HG02885 (cell line): ENCODE data around the gene CAPS.
A peak's percentile ranks its signal among the peaks of the same experiment; 100 is the strongest.

Experiments
- ATAC-seq: cut with Tn5 transposase; IDR thresholded peaks from one replicate; pipeline ENCODE4 v1.9.1; 2021; ENCODE audit warnings: mild to moderate bottlenecking; ENCODE audit not compliant: unreplicated experiment, poor library complexity

The CAPS gene

DNA sequence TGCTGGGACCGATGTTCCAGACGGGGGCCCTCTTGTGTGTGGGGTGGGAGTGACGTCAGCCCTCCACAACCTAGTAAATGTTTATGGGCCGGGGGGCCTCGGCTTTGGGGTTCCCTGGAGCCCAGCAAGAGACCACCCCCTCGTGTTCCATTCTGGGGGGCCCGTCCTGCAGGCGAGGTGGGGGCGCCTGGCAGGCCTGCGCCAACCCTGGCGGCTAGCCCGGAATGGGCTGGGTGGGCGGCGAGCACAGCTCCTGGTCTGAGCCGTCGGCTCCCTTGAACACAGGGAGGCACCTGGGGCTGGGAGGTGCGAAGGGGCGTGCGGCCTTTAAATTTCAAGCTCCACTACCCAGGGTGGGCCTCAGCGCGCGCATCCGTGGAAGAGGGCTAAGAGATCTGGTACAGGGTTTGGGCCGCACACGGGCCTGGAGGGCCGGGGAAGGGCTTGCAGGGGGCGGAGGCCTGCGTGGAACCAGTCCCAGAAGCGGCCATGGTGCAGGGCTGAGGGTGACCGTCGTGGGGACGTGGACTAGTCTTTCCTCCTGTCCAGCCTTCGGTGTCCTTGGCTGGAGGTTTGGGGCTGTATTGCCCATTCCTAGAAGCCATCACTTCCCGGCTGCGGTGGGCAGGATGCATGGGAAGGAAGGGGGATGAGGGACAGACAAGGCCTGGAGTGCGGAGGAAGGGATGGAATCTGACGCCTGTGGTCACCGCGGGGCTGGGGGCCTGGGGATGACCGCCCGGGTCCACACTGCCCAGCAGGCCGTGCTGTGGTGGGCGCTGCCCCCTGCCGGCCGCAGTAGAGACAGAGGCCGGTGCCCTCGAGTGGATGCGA is 21.9 kb upstream of the CAPS start:
- ATAC-seq = no peak

DNA sequence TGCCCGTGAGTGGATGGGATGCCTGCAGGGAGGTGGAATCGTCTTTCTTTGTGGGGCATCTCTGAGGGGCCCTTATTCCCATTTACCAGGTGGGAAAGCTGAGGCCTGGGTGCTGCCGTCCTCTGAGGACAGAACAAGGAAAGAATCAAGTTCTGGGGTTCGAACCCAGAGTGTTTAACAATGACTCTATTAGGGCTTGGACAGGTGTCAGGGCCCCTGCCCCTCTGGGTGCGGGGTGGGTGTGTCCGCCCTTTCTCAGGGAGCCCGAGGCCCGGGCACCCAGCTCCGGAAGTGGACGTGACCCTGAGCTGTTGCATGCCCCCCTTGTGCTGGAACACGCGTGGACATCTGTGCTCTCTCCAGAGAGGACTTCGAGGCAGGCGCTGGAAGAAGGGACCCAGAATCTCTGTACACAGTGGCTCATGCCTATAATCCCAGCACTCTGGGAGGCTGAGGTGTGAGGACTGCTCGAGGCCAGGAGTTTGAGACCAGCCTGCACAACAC is 21.2 kb upstream of the CAPS start:
- ATAC-seq = no peak

DNA sequence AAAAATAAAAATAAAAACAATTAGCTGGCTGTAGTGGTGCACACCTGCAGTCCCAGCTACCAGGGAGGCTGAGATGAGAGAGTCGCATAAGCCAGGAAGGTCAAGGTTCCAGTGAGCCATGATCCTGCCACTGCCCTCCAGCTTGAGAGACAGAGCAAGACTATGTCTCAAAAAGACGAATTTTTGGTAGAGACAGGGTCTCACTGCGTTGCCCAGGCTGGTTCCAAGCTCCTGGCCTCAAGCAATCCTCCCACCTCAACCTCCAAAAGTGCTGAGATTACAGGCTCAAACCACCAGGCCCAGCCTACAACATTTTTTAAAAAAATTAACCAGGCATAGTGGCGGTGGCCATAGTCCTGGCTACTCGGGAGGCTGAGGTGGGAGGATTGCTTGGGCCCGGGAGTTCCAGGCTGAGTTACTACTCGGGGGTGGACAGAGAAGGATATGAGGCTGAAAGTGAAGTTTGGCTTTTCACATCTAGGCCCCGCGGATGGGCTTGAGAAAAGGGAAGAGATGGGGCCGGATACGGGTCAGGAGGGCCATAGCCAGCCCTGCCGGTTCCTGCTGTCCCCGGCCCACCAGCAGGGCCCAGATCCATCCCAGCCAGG is 20.7 kb upstream of the CAPS start:
- ATAC-seq = no peak

DNA sequence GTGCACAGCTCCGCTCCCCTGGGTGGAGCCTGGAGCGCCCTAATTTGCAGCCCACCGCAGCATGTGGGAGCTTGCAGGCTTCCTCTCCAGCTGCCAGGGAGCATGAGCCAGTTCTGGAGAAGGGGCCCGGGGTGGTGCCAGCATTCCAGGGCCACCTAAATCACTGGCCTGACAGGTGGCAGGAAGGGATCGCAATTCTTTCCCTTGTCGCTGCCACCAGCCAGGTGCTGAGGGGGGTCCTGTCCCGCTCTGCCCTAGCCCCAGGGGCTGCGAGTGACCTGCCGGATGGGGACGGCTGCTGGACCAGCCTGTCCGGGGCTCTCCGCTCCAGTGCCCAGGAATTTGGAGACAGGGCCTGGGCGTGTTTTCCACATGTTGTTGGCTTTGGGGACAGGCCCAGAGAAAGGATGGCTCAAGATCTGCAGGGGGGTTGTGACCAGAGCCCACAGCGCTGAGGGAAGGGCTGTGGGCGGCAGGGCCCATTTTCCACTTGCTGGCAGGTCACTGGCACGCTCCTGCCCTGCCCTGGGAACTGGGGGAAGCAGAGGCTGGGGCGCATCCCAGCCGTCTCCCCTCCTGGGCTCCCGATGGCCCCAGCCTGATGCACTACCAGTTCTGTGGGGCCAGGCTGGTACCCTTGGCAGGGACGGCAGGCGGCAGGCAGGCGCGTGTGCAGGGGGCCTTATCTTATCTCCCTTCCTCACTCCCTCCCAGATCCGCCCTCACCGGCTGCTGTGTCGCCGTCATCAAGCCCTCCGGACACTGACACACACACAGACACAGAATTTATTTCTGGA is 19.9 kb upstream of the CAPS start:
- ATAC-seq = no peak

DNA sequence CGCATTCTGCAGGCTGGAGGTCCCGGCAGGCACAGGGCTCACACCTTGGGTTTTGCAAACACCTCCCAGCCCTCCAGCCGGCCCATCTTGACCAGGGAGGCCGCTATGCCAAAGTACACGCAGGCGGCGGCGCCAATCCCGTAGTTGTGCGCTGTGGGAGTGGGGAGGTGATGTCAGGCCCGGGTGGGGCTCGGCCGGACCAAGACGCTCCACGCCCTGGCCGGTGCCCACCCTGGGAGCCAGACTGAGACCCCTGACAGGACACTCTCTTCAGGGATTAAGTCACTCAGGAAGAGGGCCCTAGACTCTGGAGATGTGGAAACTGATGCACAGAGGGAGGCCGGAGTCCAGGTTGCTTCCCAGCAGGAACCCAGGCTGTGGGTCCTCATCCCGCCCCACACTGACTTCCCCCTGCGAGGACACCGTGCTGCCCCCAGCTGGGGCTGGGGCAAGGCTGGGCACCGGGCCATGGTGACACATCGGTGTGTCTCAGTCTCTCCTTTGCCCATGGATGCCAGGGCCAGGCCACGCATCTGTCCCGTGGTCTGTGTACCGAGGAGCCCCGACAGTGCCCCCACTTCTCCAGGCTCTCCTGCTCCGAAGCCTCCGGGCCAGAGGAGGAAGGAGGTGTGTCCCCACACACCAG is 19.2 kb upstream of the CAPS start:
- no peak for ATAC-seq

DNA sequence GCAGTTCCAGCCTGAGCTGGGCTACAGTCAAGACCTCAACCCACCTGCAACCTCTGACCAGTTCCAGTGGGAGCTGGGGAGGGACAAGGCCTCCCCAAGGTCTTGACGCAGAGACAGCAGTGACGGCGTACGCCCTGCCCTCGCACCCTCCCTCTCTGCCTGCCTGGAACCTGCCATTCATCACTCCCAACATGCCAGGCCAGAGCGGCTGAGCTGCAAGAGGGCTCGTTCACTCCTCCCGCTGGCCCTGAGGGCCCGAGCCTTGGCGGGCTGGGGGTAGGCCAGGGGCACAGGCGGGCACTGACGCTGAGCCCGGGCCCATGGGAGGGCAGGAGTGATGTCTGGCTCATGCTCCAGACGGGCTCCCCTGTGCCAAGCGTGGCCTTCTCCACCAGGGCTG is 18.6 kb upstream of the CAPS start:
- ATAC-seq = no peak

DNA sequence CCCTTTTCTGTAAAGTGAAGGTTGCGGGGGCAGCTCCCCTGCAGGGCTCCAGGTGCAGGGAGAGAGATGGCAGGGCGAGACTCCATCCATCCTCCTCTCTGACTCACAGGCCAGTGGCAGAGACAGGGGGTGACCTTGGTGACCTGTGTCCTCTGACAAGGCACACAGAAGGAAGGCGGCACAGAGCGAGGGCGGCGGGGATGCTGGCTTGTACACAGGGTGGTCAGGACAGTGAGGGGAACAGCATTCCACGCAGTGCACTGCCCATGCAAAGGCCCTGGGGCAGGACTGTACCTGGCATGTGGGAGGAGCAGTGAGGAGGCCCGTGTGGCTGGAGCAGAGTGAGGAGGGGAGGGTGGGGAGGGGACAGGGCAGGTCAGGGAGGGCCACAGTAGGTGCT is 18.2 kb upstream of the CAPS start:
- no peak for ATAC-seq

DNA sequence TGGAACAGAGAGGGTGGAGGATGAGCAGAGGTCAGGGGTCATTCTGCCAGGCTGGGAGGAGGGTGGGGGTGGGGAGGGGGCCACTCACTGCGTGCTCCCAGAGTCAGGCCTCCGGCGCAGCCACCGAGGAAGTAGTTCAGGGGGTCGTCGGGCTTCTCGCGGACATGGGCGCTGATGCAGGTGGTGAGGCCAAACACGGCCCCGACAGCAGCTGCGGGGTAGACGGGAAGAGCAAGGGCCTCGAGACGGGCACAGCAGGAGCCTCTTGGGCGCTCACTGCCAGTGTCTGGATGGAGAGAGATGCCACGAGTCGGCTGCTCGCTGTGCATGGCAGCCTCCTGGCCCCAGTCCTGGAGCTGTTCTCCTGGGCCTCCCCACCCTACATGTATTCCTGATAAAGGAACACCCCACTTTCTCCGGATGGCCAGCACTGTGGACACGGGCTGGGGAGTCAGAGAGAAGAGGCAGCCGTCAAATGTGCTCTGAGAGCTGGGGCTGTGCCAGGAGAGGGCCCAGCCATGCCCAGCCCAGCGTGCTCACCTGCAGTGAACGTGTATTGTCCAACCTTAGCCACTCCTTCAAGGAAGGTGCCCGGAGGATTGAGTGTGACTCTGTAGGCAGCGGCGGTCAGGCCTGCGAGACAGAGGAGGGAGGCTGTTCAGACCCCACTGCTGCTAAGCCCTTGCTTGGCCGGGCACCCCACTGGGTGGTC is 17.5 kb upstream of the CAPS start:
- no peak for ATAC-seq

DNA sequence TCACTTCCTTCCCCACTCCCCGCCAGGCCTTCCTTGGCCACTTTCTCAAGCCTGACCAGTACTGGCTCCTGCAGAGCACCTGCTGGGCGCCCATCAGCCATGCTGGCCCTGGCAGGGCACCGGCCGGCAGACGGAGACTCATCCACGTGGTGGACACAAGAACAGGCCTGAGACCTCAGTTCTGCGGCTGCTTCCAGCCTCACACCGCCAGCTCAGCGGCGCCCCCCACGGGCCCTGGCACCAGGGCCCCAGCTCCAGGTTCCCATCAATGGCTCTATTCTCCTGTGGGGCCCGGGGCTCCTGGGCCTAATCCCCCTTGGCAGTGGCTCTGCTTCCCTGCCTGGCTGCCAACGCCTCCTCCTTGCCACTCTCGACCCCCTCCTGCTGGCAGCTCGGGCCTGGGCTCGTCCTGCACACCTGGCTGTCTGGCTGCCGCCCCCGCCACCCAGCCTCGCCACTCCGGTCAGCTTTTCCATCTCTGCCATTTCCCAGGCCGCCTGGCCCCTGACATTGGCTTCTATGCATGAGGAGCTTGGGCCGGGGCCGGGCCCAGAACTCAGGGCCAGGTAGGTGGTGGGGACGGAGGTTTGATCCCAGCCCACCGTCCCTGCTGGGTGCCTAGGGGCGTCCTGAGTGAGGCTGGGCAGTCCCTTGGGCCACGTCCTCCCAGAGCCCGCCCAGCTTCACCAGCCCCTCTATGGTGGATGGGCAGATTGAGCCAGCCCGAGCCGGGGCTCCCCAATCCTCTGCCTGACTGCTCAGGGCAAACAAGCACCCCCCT is 16.7 kb upstream of the CAPS start:
- ATAC-seq = no peak

DNA sequence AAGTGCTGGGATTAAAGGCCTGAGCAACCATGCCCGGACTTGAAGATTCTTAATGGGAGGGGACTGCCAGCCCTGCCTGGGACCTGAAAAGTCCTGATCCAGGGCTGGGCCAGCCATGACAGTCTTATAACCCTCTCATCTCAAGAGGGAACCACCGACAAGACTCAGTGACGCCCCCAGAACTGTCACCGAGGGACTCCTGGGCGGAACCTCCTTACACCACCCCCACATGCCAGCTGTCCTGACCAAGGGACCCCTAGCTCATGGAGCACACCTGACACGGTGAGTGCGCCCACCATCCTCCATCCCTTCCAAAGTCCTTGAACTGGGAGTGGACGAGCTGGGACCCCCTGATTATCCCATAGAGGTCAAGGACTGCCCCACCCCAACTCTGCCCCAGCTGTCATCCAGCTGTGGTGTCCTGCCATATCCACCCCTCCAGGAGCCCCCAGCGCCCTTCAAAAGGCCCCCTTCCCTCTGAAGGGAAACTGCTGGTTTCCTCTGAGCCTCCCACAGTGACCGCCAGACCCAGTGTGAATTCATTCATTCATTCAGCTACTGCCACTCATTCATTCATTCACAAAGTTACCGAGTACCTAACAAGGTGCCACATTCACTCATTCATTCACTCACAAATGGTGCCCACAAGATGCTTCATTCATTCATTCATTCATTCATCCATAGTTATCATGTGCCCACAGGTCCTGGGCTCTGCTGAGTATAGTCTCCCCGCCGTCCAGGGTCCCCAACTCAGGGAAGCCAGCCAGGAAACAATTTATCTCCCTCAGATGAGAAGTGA is 14.1 kb upstream of the CAPS start:
- no peak for ATAC-seq

DNA sequence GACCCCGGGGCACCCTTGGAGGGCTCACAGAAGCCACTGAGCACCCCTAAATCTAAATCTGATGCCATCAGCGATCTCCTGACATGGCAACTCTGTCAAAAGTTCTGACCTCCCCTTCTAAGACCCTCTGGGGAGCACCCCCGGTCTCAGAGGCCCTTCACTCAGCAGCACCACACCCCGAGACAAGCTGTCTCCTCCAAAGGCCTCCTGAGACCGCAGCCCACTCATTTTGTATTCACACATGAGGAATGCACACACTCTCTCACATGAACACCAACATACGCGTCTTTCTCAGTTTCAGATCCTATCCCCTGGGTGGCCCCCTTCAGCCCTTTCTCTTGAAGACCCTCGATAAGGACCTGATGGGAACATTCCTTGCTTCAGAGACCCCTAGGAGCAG is 13.1 kb upstream of the CAPS start:
- no peak for ATAC-seq

DNA sequence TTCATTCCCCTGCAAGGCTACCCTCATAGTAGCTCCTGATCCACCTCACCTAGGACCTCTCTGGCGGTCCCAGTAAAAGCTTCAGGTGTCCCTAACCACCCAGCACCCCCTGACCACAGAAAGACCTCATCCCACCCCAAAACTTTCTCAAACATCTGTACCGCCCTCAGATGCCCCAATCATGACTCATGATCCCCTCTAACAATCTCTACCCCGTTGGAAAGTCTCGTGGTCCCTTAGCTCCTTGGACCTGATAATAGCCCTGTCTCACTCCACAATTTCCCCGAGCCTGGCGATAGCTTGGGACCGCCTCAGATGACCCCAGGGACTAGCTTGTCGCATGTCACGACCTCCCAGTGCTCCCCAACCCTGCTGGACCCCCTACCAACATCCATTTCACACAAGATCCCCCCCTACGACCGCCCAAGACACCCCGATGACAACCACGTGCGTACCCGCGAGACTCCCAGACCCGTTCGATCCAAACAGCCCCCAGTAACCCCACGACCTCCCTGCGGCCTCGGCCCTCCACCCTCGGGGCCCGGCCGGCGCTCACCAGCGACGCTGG is 10.9 kb upstream of the CAPS start:
- ATAC-seq = no peak

DNA sequence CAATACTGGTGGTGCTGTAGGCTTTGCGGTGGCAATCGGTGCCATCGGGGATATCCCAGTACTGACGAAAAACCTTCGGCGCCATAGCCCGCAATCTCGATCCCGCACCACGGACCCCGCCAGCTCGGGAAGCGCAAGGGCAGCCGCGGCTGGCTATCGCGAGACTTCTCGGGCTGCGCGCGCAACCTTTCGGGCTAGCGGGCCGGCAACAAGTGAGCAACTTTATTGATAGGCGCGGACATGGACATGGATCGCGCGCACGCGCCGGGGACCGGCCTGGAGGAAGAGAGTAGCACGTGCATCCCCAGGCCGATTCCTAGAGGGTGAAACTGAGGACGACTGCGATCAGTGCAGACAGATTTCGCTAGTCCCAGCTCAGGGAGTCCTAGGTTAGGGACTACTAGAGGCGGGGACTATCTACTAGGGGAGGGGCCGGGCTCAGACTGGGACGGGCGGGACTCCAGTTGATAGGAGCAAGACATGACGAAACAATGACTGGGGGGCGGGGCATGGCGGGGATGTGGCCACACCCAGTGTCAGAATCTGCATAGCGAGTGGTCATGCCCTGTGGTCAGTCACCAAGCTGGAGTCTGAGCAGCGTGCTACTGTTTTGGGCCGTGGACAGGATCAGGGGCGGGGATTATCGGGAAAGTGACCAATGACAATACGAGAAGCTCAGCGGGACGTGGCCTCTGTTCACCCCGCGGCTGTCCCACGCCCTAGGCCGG is 10.3 kb upstream of the CAPS start, which contains the start of gene NDUFA11:
Gene NDUFA11 (minus strand): TSS at position 167 of the 728 bp plus-strand sequence. CDS start 82 bp downstream, at position 85.
- peak; percentile 41 for ATAC-seq

DNA sequence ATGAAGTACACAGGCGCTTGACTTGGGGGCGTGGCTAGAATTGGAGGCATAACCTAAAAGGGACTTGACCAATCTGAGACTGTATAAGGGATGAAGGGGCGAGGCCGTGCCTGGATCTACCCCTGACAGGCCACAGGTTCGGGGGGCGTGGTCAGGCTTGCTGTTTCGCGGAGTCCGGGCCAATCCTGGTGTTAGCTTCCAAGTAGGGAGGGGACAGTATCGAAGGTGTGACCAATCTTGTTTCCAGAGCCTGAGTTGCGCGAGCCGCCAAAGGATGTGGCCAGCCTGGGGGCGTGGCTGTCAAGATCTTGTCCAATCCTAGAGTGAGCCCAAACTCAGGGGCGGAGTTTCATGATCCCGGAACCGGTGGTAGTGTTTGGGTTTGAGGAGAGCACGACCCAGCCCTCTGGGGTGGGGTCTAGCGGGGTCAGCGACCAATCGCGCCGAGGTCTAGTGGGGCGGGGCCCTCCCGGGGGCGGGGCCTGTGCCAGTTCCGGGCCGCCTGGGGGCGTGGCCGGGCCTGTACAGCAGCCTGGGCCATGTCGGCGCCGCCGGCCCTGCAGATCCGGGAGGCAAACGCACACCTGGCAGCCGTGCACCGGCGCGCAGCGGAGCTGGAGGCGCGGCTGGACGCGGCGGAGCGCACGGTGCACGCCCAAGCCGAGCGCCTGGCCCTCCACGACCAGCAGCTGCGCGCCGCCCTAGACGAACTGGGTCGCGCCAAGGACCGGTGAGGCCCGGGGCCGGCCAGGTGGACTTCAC is 9.5 kb upstream of the CAPS start, which contains the start of gene VMAC:
Gene VMAC (plus strand): TSS at position 521 of the 762 bp plus-strand sequence. CDS start 19 bp downstream, at position 540.
- ATAC-seq = peak; percentile 78

DNA sequence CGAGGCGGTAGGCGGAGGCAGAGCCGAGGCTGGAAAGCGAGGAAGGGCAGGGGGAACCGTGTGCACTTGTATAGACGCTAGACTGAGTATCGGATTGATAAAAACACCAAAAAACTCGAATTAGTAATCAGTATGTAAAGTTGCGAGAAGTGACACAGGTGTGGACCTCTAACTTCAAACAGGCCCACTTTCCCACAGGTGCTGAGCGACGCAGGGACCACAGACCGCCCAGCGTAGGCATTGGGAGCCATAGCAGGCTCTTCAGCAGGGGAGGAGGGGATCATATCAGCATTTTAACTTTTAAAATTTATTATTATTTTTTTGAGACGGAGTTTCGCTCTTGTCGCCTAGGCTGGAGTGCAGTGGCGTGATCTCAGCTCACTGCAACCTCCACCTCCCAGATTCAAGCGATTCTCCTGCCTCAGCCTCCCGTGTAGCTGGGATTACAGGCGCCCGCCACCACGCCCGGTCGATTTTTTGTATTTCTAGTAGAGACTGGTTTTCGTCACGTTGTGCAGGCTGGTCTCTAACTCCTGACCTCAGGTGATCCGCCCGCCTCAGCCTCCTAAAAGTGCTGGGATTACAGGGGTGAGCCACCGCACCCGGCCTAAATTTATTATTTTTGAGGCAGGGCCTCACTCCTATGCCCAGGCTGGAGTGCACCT is 8.8 kb upstream of the CAPS start:
- no peak for ATAC-seq

DNA sequence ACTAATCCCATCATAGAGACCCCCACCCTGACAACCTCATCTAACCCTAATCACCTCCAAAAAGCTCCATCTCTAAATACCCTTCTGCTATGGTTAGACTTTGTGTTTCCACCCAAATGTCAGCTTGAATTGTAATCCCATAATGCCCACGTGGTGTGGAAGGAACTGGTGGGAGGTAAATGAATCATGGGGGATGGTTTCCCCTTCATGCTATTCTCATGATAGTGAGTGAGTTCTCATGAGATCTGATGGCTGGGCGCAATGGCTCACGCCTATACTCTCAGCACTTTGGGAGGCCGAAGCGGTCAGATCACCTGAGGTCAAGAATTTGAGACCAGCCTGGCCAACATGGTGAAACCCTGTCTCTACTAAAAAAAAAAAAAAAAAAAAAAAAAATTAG is 6.8 kb upstream of the CAPS start:
- ATAC-seq = no peak
